Measurements from ENCODE around the gene APOL5.
"Not testable (repeated sequence)": the region's sequence is repeated elsewhere in the genome, so short reads cannot be mapped to it uniquely, and the experiment has no call there.

APOL5 gene

GRCh38 chr22:35717572-35717971, at the start of gene APOL5:
TSS of gene APOL5 (plus strand) at chr22:35717872. CDS start at chr22:35717872, 0 bp downstream.
- no peak for DNase-seq

- no peak for DNase-seq
These were observed 43.3 kb upstream of the APOL5 start for GRCh38 chr22:35674335-35674734.

- DNase-seq = not testable (repeated sequence)
These were observed 41.6 kb upstream of the APOL5 start for GRCh38 chr22:35676065-35676464.

- no peak for DNase-seq
These were observed 40.0 kb upstream of the APOL5 start for GRCh38 chr22:35677460-35678187.

- DNase-seq = no peak
These were observed 38.8 kb upstream of the APOL5 start for GRCh38 chr22:35678836-35679235.

- DNase-seq = not testable (repeated sequence)
These were observed 38.2 kb upstream of the APOL5 start for GRCh38 chr22:35679492-35679891.

- DNase-seq = no peak
These were observed 36.1 kb upstream of the APOL5 start for GRCh38 chr22:35681454-35682052.

- no peak for DNase-seq
These were observed 34.1 kb upstream of the APOL5 start for GRCh38 chr22:35683560-35683959.

- no peak for DNase-seq
These were observed 33.4 kb upstream of the APOL5 start for GRCh38 chr22:35684270-35684700.

GRCh38 chr22:35684732-35685131, 32.9 kb upstream of the APOL5 start:
- no peak for DNase-seq

- no peak for DNase-seq
These were observed 31.9 kb upstream of the APOL5 start for GRCh38 chr22:35685731-35686130.

GRCh38 chr22:35686298-35686697, 31.4 kb upstream of the APOL5 start:
- DNase-seq = no peak

GRCh38 chr22:35687461-35687860, 30.2 kb upstream of the APOL5 start:
- no peak for DNase-seq

- no peak for DNase-seq
These were observed 28.6 kb upstream of the APOL5 start for GRCh38 chr22:35688913-35689675.

- DNase-seq = no peak
These were observed 27.7 kb upstream of the APOL5 start for GRCh38 chr22:35690001-35690400.

- DNase-seq = no peak
These were observed 22.5 kb upstream of the APOL5 start for GRCh38 chr22:35695202-35695601.

- DNase-seq = no peak
These were observed 20.5 kb upstream of the APOL5 start for GRCh38 chr22:35697142-35697541.

GRCh38 chr22:35699852-35700251, 17.8 kb upstream of the APOL5 start:
- DNase-seq = not testable (repeated sequence)

GRCh38 chr22:35703861-35704584, 13.6 kb upstream of the APOL5 start:
- DNase-seq = no peak

GRCh38 chr22:35705141-35705540, 12.5 kb upstream of the APOL5 start:
- no peak for DNase-seq

GRCh38 chr22:35708453-35708852, 9.2 kb upstream of the APOL5 start:
- DNase-seq = no peak

GRCh38 chr22:35708917-35709316, 8.8 kb upstream of the APOL5 start:
- DNase-seq = no peak

- no peak for DNase-seq
These were observed 6.3 kb upstream of the APOL5 start for GRCh38 chr22:35711336-35711735.
